NK-92 (cell line): ENCODE results near the gene SRP9.

Experiments used
- DNase-seq: peaks from one replicate; lab custom pipeline; 2025; ENCODE audit not compliant: unreplicated experiment; lab: John Stamatoyannopoulos, UW

SRP9 gene, protein sequence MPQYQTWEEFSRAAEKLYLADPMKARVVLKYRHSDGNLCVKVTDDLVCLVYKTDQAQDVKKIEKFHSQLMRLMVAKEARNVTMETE

DNA sequence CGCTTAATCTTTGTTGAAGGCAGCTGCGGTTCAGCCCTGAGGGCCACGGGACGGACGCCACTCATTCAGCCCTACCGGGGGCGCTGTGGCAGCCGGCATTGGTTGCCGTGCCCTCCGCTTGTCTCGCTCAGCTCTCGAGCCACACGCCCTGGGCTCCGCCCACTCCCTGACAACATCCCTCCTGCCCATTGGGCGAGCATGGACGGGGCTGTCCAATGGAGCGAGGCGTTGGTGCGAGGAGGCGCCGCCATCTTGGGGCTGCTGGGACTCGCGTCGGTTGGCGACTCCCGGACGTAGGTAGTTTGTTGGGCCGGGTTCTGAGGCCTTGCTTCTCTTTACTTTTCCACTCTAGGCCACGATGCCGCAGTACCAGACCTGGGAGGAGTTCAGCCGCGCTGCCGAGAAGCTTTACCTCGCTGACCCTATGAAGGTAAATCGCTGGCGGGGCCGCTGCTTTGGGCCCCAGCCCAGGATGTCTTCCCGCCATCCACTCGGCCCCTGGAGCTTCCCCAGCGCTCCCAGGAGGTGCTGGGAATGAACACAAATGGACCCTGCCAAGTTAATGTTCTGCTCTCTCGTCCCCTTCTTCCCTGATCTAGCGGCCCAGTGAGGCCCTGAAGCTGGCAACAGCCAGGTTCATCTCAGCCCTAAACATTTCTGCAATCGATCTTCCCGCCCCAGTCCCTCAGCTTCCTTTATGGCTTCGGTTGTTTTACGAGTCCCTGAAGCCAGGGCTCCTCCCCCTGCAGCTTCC, at the start of gene SRP9:
Gene SRP9, plus strand, starts transcription at position 244 of the 754 bp plus-strand sequence. Its CDS starts 115 bp downstream, at position 359.
- peak; percentile 96 for DNase-seq

DNA sequence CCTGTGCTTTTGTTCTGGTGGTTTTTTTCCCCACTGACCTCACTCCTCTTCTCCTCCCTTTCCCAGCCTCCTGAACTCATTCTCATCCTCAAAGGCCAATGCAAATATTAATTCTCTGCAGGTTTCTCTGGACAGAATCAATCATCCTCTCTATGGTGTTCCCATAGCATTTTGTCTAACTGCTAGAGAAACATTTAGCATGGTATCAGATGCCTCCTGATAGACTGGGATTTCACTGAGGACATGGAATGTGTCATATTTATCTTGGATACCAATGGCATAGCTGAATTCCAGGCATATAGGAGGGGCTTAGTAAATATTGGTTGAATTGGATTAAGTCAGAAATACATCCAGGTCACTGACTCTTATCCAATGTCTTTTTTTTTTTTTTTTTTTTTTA, 46.1 kb upstream of the SRP9 start:
- DNase-seq = no peak

DNA sequence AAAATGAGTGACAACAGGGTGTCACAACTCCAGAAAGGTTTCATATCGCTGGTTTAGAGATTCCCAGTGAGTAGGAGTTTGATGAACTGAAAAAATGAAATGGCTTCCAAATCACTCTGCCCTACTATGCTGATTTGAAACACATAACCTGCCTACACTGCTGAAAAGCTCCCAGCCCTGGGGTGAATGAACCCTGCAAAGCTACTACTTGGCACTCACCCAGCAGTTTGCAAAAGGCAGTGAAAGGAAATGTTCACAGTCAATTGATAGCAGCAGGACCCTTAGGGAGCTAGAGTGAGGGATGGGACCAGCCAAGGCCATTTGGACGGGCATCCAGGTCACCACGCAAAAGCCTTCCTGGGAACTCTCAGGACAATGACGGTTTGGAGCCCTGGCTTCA, 44.4 kb upstream of the SRP9 start:
- DNase-seq = no peak

DNA sequence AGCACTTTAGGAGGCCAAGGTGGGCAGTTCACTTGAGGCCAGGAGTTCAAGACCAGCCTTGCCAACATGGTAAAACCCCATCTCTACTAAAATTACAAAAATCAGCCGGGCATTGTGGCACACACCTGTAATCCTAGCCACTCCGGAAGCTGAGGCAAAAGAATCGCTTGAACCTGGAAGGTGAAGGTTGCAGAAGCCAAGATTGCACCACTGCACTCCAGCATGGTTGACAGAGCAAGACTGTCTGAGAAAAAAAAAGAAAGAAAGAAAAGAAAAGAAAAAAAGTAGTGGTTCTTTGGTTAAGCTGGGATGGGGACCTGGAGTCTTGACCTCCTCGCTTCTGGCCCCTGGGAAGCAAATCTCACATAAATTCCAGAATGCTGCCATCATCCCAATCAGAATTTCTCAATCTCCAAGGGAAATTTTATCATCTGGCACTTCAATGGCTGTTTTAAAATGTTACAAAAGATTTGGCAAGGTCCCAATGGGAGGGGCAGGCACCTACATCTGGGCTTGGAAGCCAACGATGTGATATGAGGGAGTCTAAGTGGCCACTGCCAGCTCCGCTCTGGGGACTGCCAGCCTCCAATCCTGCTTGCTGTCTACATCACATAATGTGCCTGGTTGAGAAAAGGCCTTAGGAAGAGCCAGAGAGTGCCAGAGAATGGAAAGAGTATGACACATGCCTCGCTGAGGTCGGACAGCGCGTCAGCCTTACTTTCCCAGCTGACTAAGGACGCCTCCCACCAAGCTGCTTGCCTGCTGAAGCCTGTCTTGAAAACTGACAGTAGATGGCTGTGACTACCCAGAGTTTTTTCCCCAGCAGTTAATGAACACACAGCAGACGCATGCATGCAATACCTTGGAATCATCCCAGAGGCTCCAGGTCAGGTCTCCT, 42.1 kb upstream of the SRP9 start:
- no peak for DNase-seq

DNA sequence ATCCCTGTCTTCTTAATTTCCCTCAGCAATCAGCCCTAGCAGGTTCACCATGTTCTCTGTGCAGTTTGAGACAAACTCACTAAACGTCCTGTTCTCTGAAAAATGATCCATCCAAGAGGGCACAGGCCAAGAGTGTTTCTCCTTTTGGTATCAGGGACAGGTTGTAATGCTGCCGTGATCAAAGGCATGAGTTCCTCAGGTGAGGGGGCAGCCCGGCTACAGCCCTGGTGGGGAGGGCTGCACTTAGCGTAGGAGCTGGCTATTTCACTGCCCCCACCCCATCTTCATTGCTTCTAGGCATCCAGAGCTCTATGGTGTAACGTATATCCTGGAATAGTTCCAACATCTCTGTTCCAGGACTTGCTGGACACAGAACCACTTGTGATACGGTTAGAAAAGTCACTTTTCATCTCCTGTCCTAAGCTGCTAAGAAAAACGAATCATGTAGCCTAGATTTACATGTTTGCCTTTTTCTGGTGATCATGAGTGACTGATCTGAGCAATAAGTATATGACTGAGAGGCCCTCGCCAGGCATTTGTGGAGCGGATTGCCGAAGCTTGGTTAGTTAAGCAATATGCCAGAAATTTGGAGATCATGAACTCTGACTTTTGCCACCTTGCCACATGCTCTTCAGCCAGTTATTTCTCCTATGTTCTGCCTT, 41.1 kb upstream of the SRP9 start:
- DNase-seq = no peak

DNA sequence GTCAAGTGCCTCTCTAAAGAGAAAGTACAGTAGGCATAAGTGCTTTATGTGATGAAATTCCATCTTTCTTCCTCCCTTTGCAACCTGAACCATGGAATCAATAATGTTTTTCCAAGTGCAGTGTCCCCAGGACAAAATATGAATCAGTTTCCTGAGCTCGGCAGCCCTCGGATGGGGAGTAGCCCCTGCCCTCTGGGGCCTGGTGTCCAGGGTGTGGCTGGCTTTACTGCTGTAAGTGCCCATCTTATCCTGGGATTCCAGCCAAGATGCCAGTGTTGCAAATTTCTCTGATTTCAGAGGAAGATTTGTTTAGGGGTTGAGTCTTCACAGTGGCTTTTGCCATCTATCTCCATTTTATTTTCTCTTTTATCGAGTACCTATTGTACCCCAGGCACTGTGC, 40.5 kb upstream of the SRP9 start:
- no peak for DNase-seq

DNA sequence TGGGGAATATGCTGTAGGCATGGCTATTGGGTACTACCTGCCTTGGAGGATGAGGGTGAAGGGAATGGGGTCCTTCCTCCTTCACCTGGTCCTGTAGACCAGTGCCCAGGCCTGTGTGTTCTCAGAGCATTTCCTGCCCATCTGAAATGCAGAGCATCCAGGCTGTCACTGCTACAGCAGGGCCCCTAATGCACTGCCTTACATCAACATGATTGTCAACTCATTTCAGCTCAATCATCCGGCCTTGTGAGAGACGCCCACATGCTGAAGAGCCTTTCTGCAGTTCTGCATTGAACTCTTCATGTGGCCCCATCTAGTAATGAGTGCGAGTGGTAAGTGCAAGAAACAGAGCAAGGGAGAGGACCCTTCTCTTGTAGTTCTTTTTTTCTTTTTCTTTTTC, 39.8 kb upstream of the SRP9 start:
- no peak for DNase-seq

DNA sequence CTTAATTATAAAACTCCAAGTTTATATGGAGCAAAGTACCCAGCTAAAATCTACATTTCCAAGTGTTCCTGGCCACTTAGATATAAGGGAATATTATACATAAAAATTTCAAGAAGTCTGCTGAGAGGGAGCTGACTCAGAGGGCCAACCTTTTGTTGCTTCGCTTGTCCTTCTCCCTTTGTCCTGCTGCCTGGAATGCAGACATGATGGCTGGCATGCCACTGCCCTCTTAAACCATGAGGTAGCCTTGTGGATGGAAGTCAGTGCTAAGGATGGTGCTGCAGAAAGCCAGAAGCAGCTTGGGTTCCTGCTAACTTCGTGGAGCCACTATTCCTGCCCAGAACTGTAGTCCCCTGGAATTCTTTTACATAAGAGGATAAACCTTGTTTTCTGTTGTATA, 38.9 kb upstream of the SRP9 start:
- no peak for DNase-seq

DNA sequence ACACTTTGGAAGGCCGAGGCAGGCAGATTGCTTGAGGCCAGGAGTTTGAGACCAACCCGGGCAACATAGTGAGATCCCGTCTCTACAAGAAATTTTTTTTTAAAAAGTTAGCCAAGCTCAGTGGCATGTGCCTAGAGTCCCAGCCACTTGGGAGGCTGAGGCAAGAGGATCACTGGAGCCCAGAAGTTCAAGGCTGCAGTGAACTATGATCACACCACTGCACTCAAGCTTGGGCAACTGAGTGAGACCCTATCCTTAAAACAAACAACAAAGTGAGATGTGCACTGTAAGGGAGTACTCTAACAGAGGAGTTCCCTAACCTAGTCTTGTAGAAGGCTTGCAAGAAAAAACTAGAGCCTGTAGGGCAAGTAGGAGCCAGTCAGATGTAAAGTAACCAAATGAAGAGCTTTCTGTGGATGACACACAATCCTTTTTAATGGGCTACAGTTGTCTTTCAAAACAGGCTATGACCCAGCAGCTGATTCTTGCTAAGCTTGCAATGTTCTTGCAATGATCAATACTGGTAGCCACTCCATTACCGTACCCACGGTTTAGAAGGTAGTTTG, 38.0 kb upstream of the SRP9 start:
- DNase-seq = no peak

DNA sequence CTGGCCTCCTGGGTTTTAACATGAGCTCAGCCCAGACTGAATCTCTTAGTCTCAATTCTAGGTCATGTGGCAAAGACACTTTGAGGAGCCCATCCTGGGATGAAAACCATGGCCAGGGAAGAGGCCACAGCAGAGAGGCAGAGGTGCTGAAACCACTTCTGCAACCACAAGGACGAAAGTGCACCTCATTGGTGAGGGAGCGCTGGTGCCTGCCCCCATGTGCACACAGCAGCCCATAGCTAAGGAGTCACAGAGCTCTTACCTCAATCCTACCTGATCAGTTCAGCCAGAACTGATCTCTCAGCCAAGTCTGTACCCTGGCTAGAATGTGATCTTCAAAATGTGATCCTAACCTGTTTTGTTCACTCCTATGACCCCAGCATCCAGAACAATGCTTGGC, 32.9 kb upstream of the SRP9 start:
- DNase-seq = no peak

DNA sequence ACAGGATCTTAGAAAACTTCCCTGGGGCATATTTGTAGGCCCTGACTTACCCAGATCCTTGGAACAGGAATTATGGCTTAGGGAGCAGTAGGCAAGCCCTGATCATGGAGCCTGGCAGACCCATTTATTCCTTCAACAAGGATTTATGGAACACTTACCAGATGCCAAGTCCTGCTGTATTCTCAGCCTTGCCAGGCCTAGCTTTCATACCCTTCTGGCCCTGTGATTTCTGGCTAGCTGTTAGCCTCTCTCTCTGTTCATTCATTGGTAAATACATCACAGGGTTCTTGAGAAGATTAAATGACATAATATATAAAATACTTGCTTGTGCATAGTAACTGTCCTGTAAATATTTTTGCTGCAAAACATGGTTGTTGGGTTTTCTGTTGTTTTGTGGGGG, 32.4 kb upstream of the SRP9 start:
- DNase-seq = no peak

DNA sequence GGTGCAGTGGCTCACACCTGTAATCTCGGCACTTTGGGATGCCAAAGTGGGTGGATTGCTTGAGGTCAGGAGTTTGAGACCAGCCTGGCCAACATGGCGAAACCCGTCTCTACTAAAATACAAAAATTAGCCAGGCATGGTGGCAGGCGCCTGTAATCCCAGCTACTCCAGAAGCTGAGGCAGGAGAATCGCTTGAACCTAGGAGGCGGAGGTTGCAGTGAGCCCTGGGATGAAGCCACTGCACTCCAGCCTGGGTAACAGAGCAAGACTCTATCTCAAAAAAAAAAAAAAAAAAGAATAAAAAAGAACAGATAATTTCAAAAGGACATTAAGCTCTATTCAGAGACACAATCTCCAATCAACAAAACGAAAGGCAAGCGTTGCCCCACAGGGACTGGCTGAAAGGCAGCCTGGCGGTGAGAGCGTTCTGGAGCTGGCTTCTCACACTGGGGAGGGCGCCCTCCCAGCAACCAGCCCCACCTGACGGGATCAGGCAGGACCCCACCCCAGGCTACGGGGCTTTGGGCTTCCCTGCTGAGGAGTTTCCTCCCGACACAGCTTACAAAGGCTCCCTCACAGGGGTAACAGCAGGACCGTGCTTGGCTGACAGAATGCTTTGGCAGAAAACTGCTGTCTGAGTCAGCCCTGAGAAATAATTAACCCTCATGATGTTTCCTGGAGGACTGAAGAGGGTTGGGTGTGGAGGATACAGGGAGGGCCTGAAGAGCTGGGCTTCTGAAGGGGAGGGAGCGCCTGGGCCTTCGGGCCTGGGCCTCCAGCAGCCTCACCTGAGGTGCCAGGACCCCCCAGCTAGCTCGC, 31.1 kb upstream of the SRP9 start:
- no peak for DNase-seq

DNA sequence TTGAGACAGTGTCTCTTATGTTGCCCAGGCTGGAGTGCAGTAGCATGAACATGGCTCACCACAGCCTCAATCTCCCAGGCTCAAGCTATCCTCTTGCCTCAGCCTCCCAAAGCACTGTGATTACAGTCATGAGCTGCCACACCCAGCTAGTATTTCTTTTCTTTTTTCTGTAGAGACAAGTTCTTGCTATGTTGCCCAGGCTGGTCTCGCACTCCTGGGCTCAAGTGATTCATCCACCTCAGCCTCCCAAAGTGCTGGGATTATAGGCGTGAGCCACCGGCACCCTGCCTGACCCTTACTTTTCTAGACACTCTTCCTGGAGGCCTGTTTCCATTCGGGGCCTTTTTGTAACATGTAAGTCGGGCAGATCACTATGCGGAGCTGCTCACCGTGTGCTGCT, 30.1 kb upstream of the SRP9 start:
- DNase-seq = no peak

DNA sequence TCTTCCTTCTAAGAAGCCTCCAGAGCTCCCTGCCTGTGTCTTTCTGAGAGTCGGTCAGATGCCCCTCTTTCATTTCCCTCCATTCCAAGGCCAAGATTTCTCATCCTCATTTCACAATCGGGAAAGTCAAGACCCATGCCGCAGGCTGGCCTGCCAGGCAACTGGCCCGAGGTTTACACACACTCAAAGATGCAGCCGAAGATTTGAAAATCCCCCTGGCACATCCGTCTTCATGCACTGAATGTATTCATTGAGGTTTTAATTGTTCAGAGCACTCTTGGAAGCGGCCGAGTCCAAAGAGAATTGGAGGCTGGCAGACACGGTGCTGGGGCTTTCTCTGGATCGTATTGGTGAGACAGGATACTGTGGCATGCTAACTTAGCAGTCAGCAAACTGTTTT, 29.1 kb upstream of the SRP9 start:
- DNase-seq = no peak

DNA sequence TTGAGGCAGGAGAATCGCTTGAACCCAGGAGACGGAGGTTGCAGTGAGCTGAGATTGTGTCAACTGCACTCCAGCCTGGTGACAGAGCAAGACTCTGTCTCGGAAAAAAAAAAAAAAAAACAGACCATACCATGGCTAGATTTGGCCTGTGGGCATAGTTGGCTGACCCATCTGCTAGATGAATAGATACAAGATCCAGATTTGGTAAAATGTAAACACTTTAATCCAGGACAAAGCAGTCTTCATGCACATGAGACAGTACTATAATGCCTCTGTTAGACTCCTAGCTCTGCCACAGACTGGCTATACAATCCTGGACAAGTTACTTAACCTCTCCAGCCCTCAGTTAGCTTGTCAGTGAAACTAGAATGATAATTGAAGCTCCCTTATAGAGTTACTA, 27.9 kb upstream of the SRP9 start:
- DNase-seq = no peak

DNA sequence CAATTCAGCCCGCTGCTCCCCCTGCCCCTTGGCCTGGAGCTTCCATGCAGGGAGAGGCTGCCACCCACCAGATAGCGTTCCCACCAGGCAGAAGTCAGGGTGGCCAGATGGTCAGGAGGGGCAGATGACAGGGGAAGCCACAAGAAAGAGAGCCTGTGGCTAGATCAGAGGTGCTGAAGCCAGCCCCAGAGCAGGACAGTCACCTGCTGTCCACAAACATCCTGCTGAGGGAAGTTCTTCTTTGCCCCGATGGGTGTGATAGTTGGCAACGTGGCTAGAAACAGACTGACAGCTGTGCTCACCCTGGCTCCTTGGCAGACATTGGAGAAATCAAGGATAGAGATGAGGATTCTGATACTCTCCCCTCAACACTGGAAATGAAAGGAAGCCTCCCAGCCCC, 27.2 kb upstream of the SRP9 start:
- no peak for DNase-seq

DNA sequence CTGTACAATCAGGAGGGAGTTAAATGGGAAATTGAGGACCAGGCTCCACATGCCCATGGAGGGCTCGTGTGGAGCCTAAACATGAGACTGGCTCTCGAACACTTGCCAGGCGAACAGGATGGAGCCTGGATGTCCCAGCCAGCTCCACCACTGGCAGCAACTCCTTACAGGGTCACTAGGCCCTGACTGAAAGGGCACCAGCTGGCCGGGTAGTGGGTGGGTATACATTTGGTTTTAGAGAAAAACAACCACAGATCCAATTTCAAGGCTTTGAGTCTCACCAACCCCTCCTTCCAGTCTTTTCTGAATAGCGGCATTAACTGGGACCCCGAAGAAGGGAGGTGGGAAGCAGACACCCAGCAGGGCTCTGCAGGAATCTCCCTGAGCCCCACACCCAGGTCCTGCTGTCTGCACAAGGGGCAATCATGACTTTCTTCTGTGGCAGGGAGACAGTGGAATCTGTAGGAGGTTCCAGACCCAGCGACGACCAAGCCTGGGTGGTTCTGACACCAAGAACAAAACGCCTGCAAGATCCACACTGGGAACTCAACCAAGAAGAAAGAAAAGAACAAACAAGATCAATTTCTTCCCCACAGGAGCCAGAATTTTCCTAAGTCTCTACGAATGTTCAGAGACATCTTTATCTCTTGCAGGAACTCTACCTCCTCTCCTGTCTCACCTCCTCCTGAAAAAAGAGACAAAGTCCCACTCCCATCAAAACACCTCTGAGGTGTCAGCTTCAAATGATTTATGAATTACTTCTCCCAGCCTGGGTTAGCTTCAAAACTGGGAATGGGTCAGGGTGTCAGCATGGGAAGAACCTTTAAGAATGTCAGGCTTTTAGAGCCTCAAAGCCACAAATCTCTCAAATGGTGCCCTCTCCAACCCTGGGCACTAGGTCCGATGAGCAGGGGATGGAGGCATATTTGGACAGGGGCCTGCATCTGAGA, 26.5 kb upstream of the SRP9 start:
- DNase-seq = no peak

DNA sequence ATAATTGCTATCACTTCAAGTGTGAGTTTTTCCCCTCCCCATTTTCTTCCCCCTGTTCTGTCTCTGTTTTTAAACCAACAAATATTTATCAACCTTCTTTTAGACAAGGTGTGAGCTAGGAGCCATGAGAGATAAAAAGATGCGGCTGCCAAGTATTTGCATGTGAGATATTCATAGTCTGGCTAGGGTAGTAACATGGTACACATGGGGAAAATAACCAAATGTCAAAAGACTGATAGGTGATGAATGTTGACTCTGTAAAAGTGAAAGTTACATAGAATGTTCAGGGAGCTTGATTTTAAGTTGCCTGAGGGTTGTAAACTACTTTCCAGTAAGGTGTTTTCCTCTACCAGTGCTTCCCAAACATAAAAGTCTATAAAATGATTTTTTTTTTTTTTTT, 25.4 kb upstream of the SRP9 start:
- no peak for DNase-seq

DNA sequence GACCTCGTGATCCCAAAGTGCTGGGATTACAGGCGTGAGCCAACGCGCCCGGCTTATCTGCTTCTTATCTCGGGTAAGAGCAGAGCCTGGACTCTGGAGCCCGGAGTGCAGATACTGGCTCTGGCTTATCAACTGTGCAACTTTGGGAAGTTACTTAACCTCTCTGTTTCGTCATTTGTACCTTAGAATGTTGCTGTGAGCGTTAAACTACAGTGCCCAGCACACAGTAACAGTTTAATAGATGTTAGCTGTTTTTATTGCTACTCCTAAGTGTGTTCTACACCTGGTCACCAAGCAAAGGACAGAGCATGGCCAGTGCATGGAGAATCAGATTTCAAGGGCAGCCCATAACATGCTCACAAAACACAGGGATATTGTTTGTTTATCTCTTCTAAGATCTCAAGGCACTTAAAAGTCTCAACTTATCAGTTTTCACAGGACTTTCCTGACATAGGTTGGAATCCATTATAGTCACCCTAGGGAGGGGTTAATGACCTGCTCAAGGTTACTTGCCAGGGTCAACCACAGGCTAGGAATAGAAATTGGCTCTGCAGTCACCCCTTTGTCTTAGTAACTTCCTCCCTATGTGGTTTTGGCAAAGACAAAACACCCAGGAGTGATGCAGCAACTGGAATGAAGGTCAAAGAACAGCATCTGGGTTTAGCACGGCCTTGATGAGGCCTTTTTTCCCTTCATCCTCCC, 22.5 kb upstream of the SRP9 start:
- no peak for DNase-seq
